CD4-positive, alpha-beta T cell treated with Interleukin-17A for 1 hour (primary cell): ENCODE data around the gene PPM1N.

Experiments
- DNase-seq: peaks from one replicate; pipeline ENCODE4 v3.0.0-alpha.2; 2020

Gene PPM1N

GRCh38 chr19:45498411-45499195 is at the start of gene PPM1N:
TSS of gene PPM1N (plus strand) at chr19:45498443. CDS start at chr19:45498473, 30 bp downstream.
- DNase-seq, result peak; percentile 74

GRCh38 chr19:45448887-45449299 is 49.4 kb upstream of the PPM1N start:
- peak; percentile 39 for DNase-seq

GRCh38 chr19:45450012-45450333 is 48.3 kb upstream of the PPM1N start:
- peak; percentile 87 for DNase-seq

- peak; percentile 90 for DNase-seq
Observed at GRCh38 chr19:45451131-45451849, 47.0 kb upstream of the PPM1N start.

GRCh38 chr19:45451850-45452387 is 46.3 kb upstream of the PPM1N start:
- no peak for DNase-seq

GRCh38 chr19:45455707-45456499 is 42.3 kb upstream of the PPM1N start:
- peak; percentile 81 for DNase-seq

GRCh38 chr19:45456500-45456815 is 41.8 kb upstream of the PPM1N start:
- DNase-seq, result no peak

- DNase-seq, result no peak
Observed at GRCh38 chr19:45457776-45458175, 40.5 kb upstream of the PPM1N start.

- no peak for DNase-seq
Observed at GRCh38 chr19:45460807-45461347, 37.4 kb upstream of the PPM1N start.

GRCh38 chr19:45462174-45462573 is 36.1 kb upstream of the PPM1N start:
- DNase-seq, result no peak

- no peak for DNase-seq
Observed at GRCh38 chr19:45463241-45463640, 35.0 kb upstream of the PPM1N start.

GRCh38 chr19:45464274-45464673 is 34.0 kb upstream of the PPM1N start:
- DNase-seq, result no peak

GRCh38 chr19:45464852-45465441 is 33.3 kb upstream of the PPM1N start:
- no peak for DNase-seq

- no peak for DNase-seq
Observed at GRCh38 chr19:45467115-45467455, 31.2 kb upstream of the PPM1N start.

- DNase-seq, result peak; percentile 97
Observed at GRCh38 chr19:45467456-45468158, 30.6 kb upstream of the PPM1N start, which contains the start of gene FOSB. TSS of gene FOSB (plus strand) at chr19:45467996. CDS start at chr19:45468587, 591 bp downstream.

- no peak for DNase-seq
Observed at GRCh38 chr19:45468159-45468651, 30.0 kb upstream of the PPM1N start.

GRCh38 chr19:45468803-45469131 is 29.5 kb upstream of the PPM1N start:
- no peak for DNase-seq

GRCh38 chr19:45469132-45469944 is 28.9 kb upstream of the PPM1N start:
- DNase-seq, result peak; percentile 88

- peak; percentile 81 for DNase-seq
Observed at GRCh38 chr19:45469945-45470761, 28.1 kb upstream of the PPM1N start.

GRCh38 chr19:45470762-45471081 is 27.5 kb upstream of the PPM1N start:
- DNase-seq, result no peak
